Activated CD8-positive, alpha-beta memory T cell treated with anti-CD3 and anti-CD28 coated beads, Interleukin-2, amount 50 U/mL, for 24 hours (primary cell): ENCODE results near the gene LRRC28.
"Not testable (repeated sequence)": the region's sequence is repeated elsewhere in the genome, so short reads cannot be mapped to it uniquely, and the experiment has no call there.

Experiments
- DNase-seq: peaks from one replicate; pipeline ENCODE4 v3.0.0-alpha.2; 2020; ENCODE audit errors: extremely low read depth

LRRC28 gene

DNA sequence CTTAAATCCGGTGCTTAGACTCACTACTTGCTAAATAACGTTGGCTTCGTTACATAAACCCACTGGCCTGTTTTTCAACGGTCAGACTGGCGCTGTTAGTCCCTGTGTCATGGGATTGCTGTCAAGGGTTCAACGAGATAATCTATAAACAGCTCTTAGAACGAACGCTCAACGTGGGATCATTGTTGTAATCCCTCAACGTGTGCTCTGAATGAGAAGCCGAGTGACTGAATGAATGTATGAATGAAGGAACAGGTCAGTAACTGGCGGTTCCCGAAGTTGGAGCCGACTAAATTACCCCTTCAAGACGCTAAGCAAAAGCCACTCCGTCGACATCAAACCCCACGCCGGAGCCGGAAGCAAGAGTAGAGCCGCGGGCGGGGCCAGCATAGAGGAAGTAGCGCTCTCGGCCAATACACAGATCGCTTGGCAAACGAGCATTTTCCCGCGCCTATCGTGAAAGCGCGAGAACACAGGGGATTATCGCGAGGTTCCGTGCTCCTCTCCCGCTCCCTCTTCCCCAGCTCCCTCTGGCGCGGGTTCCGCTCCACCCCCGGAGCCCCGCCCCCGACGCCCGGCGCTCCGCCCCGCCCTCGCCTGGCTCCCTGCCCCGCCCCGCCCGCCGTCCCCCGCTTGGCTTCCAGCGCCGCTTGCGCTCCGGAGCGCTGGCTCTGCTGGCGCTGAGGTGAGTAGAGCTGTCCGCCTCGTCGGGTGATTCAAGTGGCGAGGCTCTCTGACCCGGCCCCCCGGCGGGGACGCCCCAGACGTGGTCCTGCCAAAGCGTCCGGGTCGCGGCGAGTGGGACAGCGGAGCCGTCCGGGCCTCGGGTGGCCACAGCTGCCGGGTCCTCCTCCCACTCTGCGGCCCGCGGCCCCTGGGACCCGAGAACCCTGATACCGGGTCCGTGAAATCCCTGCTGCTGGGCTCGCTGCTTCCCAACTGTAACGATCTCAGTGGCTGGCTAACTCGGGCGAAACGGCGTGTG lies at the start of gene LRRC28:
TSS of gene LRRC28 (plus strand) at position 625 of the 985 bp plus-strand sequence. CDS start 4,477 bp downstream, outside the sequence.
- peak; percentile 93 for DNase-seq

DNA sequence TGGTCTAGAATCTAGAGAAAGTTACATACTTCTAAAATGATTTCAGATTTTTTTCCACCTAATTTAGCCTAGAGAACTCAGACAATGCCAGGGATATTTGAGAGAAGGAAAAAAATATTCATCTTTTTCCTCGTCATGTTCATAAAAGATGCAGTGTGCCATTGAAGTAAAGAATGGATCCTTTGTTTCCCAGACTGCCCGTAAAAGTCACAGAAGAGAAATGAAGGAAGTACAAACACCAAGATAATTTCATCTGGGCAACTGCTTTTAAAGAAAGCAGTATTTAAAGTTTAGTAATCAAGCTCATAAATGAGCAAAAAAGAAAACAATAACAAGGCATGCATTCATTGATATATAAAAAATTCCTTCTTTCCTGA lies 49.1 kb upstream of the LRRC28 start:
- DNase-seq, result no peak

DNA sequence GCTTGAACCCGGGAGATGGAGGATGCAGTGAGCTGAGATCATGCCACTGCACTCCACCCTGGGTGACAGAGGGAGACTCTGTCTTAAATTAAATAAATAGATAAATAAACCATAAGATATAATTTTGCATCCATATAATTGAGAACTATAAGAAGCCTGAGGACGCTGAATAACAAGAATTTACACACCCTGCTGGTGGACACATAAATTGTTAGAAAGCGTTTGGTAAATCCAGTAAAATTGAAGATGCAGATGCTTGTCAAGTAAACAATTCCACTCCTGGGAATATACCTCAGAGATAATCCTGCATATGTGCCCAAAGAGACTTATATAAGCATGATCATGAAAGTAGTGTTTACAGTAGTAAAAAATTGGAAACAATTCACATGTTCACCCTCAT lies 43.6 kb upstream of the LRRC28 start:
- no peak for DNase-seq

DNA sequence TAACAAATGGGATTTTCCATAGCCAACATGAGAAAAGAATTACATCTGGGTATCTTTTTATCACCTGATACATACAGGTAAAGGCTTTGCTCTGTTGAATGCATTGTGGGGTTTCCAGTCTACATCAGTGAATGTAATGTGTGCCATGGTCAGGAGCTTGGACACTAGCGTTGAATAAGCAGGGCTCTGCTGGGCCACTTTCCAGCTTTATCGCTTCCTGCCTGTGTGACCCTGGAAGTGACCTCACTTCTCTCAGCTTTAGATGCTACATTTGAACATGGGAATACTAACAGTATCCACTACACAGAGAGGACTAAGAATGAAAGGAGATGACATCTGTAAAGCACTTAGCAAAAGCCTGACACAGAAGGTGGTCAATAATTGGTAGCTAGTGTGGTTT lies 42.0 kb upstream of the LRRC28 start:
- no peak for DNase-seq

DNA sequence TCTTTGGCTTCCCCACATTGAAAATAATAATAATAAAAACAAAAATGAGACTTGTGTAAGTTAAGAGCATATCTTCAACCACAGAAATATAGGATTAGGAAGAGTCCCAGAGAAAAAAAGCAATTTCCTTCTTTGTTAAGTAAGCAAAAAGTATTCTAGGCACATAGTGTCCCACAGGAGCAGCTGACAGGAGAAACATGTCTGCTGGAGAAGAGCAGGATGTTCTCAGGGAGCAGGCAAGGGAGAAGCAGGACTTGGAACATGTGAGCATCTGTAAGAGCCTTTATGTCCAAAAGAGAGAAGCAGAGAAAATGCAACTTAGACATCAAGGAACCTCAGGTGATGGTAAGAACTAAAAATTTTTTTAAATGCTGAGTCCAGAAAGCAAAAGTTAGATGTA lies 40.9 kb upstream of the LRRC28 start:
- no peak for DNase-seq

DNA sequence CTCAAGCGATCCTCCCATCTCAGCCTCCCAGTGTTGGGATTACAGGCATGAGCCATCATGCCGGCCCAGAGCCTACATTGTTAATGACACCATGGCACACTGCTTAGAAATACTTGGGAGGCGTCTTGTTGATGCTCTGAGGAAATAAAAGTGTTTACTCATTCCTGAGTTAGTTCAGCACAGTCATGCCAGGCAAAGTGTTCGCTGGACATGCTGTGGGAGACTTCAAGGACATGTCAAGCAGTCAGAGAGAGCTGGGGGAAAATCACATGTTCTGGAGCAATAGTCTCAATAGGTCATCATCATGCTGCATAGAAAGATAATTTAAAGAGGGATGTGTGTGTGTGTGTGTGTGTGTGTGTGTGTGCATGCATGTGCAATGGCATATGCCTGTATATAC lies 39.4 kb upstream of the LRRC28 start:
- DNase-seq, result no peak

DNA sequence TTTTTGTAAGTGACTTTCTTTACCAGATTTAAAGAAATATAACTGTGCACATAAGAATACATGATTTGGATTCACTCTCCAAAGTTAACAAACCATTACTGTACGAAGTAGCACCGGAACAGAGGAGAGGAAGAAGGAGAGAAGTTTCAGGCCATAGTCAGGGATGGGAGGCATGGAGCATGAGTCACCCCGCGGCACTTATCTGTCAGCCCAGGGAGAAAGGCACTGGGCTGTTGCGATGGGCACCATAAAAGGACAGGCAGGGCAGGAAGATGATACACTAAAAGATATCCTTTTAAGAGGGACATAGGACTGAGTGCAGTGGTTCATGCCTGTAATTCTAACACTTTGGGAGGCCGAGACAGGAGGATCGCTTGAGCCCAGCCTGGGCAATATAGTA lies 38.9 kb upstream of the LRRC28 start:
- DNase-seq, result no peak

DNA sequence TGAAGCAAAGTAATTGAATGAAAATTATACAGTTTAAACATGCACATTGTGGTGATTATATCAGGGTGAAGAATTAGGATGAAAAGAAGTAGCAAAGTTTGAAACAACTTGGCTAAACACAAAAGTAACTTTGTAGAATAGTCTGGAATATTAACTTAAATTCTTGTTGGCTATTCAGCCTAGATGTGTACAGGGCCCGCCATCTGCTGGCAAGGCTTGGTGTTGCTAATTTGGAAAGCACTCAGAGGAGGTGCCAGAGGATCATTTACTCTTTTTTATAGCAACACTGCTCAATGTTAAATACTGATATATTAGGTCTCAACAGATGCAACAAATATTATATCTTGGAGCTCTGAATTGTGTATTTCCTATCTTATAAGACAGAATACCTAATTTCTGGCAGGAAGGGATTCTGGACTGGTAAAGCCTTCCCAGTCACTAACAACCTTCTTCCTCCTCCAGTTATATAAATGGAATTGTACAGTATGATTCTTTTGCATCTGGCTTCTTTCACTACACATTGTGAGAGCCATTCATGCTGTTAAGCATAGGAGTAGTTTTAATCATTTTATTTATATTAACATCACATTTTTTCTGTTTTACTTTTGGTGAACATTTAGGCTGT lies 38.0 kb upstream of the LRRC28 start:
- peak; percentile 12 for DNase-seq

DNA sequence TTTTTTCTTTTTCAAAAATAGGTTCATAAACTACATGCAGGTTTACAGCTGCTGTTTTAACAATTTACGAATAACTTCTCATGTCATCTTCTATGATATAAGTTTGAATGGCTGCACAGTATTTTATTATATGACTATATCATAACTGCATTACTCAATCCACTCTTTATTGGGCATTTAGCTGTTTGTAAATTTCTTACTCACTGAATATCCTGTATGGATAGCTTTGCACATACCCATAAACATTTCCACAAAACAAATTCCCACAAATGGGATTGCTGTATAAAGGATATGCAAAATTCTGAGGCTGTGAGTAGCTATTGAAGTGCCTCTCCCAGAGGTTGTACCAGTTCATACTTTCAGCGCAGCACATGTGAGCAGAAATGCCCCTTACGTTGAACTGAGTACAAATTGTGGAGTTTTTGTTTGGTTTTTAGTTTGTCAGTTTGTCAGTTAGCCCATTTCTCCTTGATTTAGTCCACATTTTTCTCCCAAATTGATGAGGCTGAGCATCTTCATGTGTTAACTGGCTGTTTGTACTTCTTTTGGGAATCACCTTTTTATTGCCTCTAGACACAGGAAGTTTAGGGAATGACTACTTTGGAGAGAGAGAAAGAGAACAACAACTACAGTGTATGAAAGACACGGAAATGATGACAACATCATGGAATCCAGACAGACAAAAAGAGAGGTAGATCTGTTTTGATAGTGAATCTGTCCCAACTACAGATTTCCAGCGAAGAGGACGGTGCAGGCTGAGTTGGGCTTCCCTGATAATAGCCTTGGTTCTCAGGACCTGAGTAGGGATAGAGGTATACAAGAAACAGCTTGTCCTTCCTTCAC lies 26.7 kb upstream of the LRRC28 start:
- DNase-seq, result no peak

DNA sequence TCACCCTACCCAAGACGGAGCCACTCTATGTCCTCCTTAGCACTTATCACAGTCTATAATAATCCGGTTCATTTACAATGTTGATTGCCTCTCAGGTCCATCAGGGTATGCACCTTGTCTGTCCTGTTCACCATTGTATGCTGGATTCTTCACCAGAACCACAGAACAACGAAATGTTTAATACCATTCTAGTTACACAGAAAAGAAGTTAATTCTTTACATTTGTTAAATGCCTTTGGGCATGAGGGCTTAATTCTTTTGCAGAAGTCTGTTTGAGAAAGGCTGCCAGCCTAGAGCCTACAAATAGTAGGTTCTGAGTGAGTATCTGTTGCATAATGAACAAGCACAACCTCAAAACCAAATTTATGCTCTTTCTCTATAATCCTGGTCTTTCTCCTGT lies 24.5 kb upstream of the LRRC28 start:
- no peak for DNase-seq

DNA sequence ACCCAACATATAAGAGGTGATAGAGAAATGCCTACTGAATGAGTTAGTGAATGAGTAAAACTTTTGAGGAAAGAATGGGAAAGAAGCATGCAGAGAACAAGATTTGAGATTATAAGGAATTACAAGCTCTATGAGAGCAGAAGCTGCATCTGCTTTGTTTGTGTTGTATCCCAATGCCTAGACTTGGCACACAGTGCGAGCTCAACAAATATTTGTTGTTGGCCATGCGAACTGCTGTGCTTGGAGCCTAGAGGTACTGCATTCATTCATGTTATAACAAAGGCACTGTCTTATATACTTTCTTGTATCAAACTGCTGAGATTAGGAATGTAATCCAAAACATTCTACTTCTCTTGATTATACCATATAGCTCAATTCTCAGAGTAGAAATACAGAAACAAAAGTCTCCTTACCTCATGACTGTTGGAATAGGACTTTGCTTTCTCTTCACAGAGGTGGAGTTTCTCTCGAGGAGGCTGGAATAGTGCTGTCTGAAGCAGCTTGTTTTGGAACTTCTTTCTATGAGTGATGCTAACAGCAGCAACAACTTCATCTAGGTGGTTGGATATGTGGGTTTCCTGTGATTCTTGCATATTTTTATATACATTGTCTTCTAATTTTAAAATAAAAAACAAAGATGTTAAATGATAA lies 23.0 kb upstream of the LRRC28 start:
- no peak for DNase-seq

DNA sequence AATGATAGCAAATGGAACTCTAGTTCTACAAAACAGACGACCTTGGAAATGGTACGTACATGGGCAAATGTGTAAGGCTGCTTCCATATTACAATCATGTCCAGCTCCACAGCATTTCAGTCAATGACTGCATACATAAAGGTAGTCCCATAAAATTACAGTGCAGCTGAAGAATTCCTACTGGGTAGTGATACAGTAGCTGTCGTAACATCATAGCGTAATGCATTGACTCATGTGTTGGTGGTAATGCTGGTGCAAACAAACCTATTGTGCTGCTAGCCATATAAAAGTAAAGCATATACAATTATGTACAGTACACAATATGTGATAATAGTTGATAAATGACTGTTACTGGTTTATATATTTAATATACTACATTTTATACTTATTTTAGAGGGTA lies 20.4 kb upstream of the LRRC28 start:
- no peak for DNase-seq

DNA sequence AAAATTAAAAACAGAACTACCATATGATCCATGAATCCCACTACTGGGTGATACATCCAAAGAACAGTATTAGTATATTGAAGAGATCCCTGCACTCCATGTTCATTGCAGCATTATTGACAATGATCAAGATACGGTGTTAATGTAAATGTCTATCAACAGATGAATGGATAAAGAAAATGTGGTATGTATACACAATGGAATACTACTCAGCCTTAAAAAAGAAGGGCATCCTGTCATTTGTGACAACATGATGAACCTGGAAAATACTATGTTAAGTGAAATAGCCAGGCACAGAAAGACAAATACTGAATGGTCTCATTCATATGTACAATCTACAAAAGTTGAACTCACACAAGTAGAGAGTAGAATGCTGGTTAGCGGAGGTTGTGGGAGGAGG lies 18.5 kb upstream of the LRRC28 start:
- no peak for DNase-seq

DNA sequence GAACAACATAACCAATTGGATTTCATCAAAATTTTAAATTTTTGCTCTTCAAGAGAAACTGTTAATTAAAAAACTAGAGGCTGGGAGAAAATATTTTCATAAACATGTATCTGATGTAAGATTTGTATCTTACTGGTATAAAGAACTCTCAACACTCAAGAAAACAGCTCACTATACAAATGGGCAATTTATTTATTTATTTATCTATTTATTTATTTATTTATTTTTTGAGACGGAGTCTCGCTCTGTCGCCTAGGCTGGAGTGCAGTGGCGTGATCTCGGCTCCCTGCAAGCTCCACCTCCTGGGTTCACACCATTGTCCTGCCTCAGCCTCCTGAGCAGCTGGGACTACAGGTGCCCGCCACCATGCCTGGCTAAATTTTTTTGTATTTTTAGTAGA lies 17.1 kb upstream of the LRRC28 start:
- not testable (repeated sequence) for DNase-seq

DNA sequence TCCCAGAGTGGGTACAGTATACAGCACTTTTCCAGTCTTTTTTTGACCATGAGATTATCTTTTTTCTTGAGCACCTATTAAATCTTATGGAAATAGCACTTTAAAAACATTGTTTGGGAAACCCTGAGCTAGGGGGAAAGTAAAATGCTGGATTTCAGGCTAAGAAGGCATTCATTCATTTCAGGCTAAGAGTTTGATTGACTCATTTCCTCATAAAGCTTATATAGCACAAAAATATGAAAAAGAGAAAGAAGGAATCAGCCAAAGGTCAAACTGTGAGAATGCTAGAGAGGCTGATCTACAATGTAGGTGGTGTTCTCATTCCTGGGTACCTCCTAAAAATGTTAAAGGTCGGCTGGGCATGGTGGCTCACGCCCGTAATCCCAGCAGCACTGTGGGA lies 12.4 kb upstream of the LRRC28 start:
- DNase-seq, result no peak

DNA sequence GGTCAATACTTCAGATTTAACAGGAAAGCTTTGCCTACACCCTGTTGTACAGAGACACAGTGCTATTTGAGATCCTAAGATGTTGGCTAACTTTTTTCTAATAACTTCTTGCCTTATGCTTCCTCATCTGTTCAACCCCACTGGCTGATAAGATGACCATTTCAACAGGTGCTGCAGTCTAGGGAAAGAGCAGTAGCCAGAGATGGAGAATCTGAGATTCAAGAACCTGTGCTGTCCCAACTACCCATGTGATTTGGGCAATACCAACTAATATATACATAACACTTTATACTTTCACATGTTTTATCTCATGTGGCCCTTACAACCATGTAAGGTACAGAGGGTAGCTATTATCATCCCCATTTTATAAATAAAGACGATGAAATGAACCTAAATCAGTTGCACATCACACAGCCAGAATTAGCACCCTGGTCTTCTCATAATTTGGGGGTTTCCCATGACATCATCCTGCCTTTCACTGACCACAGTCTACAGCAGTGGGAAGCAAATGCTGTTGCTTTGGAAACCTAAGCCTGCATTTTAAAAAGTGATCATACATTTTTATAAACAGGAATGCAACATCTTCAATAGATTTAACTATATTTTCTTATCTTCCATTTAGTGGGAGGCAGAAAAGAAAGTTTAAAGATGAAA lies 11.6 kb upstream of the LRRC28 start:
- DNase-seq, result no peak

DNA sequence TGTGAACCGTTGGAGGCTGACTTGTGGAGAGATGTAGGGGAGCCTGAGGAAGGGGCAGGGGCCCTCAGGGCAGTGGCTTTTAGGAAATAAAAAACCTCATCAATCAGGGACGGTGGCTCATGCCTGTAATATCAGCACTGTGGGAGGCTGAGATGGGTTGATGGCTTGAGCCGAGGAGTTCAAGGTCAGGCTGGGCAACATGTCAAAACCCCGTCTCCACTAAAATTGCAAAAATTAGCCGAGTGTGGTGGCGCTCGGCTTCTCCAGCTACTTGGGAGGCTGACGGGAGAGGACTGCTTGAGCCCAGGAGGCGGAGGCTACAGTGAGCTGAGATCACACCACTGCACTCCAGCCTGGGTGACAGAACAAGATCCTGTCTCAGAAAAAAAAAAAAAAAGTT lies 9.5 kb upstream of the LRRC28 start:
- no peak for DNase-seq

DNA sequence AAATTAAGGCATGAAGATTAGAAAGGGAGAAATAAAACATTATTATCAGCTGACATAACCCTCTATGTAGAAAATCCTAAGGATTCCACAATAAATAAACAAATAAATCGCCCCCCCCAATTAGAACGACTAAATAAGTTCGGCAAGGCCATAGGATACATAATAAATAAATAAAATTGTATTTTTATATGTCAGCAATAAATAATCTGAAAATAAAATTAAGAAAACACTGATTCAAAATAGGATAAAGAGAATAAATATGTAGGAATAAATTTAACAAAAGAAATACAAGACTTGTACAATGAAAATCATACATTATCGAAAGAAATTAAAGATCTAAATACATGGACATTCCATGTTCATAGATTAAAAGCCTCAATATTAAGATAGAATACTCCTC lies 7.0 kb upstream of the LRRC28 start:
- no peak for DNase-seq

DNA sequence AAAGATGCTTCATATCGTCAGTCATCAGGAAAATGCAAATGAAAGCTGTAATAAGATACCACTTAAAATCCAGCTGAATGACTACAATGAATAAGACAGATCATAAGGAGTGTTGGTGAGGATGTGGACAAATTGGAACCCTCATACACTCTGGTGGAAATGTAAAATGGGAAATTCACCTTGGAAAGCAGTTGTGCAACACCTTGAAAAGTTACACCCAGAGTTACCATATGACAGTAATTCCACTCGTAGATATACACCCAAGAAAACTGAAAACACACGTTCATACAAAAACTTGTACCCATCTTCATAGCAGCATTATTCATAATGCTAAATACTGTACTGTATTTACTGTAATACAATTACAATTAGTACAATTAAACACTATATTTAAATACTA lies 4.2 kb upstream of the LRRC28 start:
- DNase-seq, result no peak

DNA sequence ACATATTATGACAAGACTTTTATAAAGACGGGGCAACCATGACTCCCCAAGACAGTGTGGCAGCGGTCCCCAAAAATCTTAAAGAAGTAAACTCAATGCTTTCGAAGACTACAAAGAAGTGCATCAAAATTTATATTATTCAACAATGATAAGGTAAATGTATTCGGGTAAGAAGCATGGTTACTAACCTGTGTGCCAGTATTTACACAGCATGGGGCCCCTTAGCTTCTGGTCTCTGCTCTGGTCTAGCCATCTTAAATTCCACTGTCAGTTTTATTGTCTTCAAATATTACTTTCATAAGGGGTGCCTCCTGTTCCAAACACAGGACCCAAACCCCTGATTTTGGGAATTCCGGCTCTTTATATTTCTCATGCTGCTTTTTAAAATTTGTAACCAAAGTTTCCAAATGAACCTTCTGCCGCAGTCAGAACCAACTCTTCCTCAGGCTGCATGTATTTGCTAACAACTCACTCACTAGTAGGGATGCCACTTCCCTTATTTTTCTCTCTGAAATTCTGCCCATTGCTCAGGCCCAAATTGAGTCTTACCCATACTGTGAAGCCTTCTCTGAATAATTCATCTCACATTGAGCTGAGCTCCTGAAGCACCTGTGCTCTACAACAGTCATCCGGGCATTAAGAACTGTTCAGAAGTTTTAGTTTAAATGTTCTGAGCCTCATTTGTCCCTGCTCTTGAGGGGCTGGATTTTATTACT lies 3.1 kb upstream of the LRRC28 start:
- no peak for DNase-seq
